HepG2 (cell line): ENCODE measurements around the gene ABCC1. TPM values are rescaled to one million over a fixed set of nuclear protein-coding genes. Genes with fewer than 3 reads are reported as not detected.

ENCODE experiments used
- FOSL2 ChIP-seq: sonication (generic); formaldehyde crosslinking; IDR thresholded peaks from 2 replicates; pipeline ENCODE4 v1.4.0; 2020; ENCODE audit warnings: missing genetic modification reagents
- HCFC1 ChIP-seq: fragments of 150-350 bp; IDR thresholded peaks from 2 replicates; pipeline ENCODE4 v1.6.1; 2014; ENCODE audit warnings: low read depth, low read length
- IKZF5 ChIP-seq: IDR thresholded peaks from 2 replicates; pipeline ENCODE4 v1.6.1; 2018; ENCODE audit warnings: missing genetic modification reagents, mild to moderate bottlenecking, missing compliant biosample characterization
- MAX ChIP-seq: IDR thresholded peaks from 2 replicates; pipeline ENCODE4 v1.6.1; 2012; ENCODE audit warnings: inconsistent platforms
- MTA3 ChIP-seq: sonication (generic); formaldehyde crosslinking; IDR thresholded peaks from 2 replicates; pipeline ENCODE4 v1.4.0; 2020; ENCODE audit warnings: missing genetic modification reagents
- MYNN ChIP-seq: sonication (generic); formaldehyde crosslinking; IDR thresholded peaks from 2 replicates; pipeline ENCODE4 v1.4.0; 2020; ENCODE audit warnings: mild to moderate bottlenecking, low read depth, missing genetic modification reagents
- NFE2 ChIP-seq: sonication (generic); formaldehyde crosslinking; IDR thresholded peaks from 2 replicates; pipeline ENCODE4 v1.4.0; 2020; ENCODE audit warnings: missing genetic modification reagents
- NKX3-1 ChIP-seq: sonication (generic); formaldehyde crosslinking; IDR thresholded peaks from 2 replicates; pipeline ENCODE4 v1.5.0; 2020; ENCODE audit warnings: missing genetic modification reagents
- NR2F2 ChIP-seq: IDR thresholded peaks from 2 replicates; pipeline ENCODE4 v1.6.1; 2012; ENCODE audit warnings: low read depth, inconsistent platforms, borderline replicate concordance
- RXRB ChIP-seq: IDR thresholded peaks from 2 replicates; pipeline ENCODE4 v1.6.1; 2016; ENCODE audit warnings: borderline replicate concordance, missing genetic modification reagents, missing compliant biosample characterization
- SIN3A ChIP-seq: IDR thresholded peaks from 2 replicates; pipeline ENCODE4 v1.6.1; 2011; ENCODE audit warnings: low read depth, mild to moderate bottlenecking, control low read depth, low read length, borderline replicate concordance
- SP4 ChIP-seq: sonication (generic); formaldehyde crosslinking; IDR thresholded peaks from 2 replicates; pipeline ENCODE4 v1.8.1; 2023; ENCODE audit warnings: mild to moderate bottlenecking, missing genetic modification reagents
- SPEN ChIP-seq: sonication (generic); formaldehyde crosslinking; IDR thresholded peaks from 2 replicates; pipeline ENCODE4 v1.5.1; 2020; ENCODE audit warnings: low read depth, mild to moderate bottlenecking, missing genetic modification reagents
- TBL1XR1 ChIP-seq: fragments of 150-350 bp; IDR thresholded peaks from 2 replicates; pipeline ENCODE4 v1.6.1; 2014; ENCODE audit warnings: borderline replicate concordance, low read length; ENCODE audit not compliant: partially characterized antibody
- TEF ChIP-seq: sonication (generic); formaldehyde crosslinking; IDR thresholded peaks from 2 replicates; pipeline ENCODE4 v1.5.0; 2020; ENCODE audit warnings: missing genetic modification reagents
- USF2 ChIP-seq, 2 experiments: sonication (generic) in 1 of 2; formaldehyde crosslinking in 1 of 2; IDR thresholded peaks; 2 replicates each; pipeline versions ENCODE4 v1.5.1 to v1.6.1; 2011 to 2020; ENCODE audit warnings: borderline replicate concordance in 1 of 2, low read depth in 1 of 2, low read length in 1 of 2, mild to moderate bottlenecking in 1 of 2, missing genetic modification reagents in 1 of 2, moderate library complexity in 1 of 2
- ZNF224 ChIP-seq: sonication (generic); formaldehyde crosslinking; IDR thresholded peaks from 2 replicates; pipeline ENCODE4 v1.5.0; 2020; ENCODE audit warnings: mild to moderate bottlenecking, missing genetic modification reagents
- ZNF234 ChIP-seq: sonication (generic); formaldehyde crosslinking; conservative IDR thresholded peaks from 2 replicates; pipeline ENCODE4 v1.5.1; 2020; ENCODE audit warnings: mild to moderate bottlenecking, missing genetic modification reagents
- ZNF253 ChIP-seq: sonication (generic); formaldehyde crosslinking; IDR thresholded peaks from 2 replicates; pipeline ENCODE4 v1.8.0; 2022; ENCODE audit warnings: mild to moderate bottlenecking, missing genetic modification reagents, borderline replicate concordance
- ZNF317 ChIP-seq: sonication (generic); formaldehyde crosslinking; IDR thresholded peaks from 2 replicates; pipeline ENCODE4 v1.5.0; 2020; ENCODE audit warnings: mild to moderate bottlenecking, missing genetic modification reagents
- ZNF333 ChIP-seq: sonication (generic); formaldehyde crosslinking; IDR thresholded peaks from 2 replicates; pipeline ENCODE4 v1.4.0; 2020; ENCODE audit warnings: mild to moderate bottlenecking, missing genetic modification reagents, borderline replicate concordance
- ZNF484 ChIP-seq: sonication (generic); formaldehyde crosslinking; IDR thresholded peaks from 2 replicates; pipeline ENCODE4 v1.5.1; 2020; ENCODE audit warnings: mild to moderate bottlenecking, low read depth, missing genetic modification reagents, borderline replicate concordance
- ZNF563 ChIP-seq: sonication (generic); formaldehyde crosslinking; IDR thresholded peaks from 2 replicates; pipeline ENCODE4 v1.8.0; 2022; ENCODE audit warnings: mild to moderate bottlenecking, moderate library complexity, missing genetic modification reagents
- ZNF572 ChIP-seq: sonication (generic); formaldehyde crosslinking; IDR thresholded peaks from 2 replicates; pipeline ENCODE4 v1.5.1; 2020; ENCODE audit warnings: mild to moderate bottlenecking, missing genetic modification reagents
- ZNF7 ChIP-seq: IDR thresholded peaks from 2 replicates; pipeline ENCODE4 v1.6.1; 2016; ENCODE audit warnings: missing biosample characterization, missing genetic modification reagents
- ZNF703 ChIP-seq: sonication (generic); formaldehyde crosslinking; IDR thresholded peaks from 2 replicates; pipeline ENCODE4 v1.5.1; 2020; ENCODE audit warnings: missing genetic modification reagents, mild to moderate bottlenecking, moderate library complexity, borderline replicate concordance
- ZNF792 ChIP-seq: IDR thresholded peaks from 2 replicates; pipeline ENCODE4 v1.6.1; 2016
- ZNF839 ChIP-seq: sonication (generic); formaldehyde crosslinking; IDR thresholded peaks from 2 replicates; pipeline ENCODE4 v1.4.0; 2020; ENCODE audit warnings: missing genetic modification reagents, mild to moderate bottlenecking, borderline replicate concordance
- polyA plus RNA-seq, 8 experiments: library from polyadenylated mRNA; depleted of rRNA in 3 of 8; stranded (reverse) in 7 of 8; unstranded in 1 of 8; fragments of >200 nt; fragmentation: Illumina TruSeq in 4 of 8; extraction: Trizol in 4 of 8; gene quantifications; 2 replicates each; pipeline versions ENCODE4 v1.2.1 to v1.2.3, GENCODE V29; 2011 to 2016; ENCODE audit warnings: low read depth in 4 of 8, missing spikeins in 1 of 8, mixed read lengths in 1 of 8; ENCODE audit not compliant: insufficient read depth in 1 of 8
- total RNA-seq, 5 experiments: library from RNA; depleted of rRNA; stranded (reverse); fragments of >200 nt; fragmentation: Illumina TruSeq; extraction: Trizol; gene quantifications; 2 replicates each; pipeline ENCODE4 v1.2.3, GENCODE V29; 2016; ENCODE audit warnings: low read depth in 1 of 5

The ABCC1 gene
- total and polyA plus RNA-seq, 2 of the 13 experiments (the other 11 are each of a cell fraction or from before 2014, with no cell fraction given) = 13.0 to 30.6 TPM

GRCh38 chr16:15950161-15950854 is 892 bp downstream of the ABCC1 start (continued):
- no peak for TF ChIP-seq ZNF572
- no peak for TF ChIP-seq ZNF234 (CRISPR knock-in tag)
- TF ChIP-seq MTA3 (CRISPR knock-in tag) = no peak
- TF ChIP-seq SP4 = no peak; the same call in 1 of the 2 replicates
- TF ChIP-seq SPEN (CRISPR knock-in tag) = peak; percentile 50; the same call in 1 of the 2 replicates
- peak; percentile 54; the same call in 1 of the 2 replicates for TF ChIP-seq ZNF317
- no peak for TF ChIP-seq TBL1XR1
- TF ChIP-seq ZNF224 = no peak
- TF ChIP-seq ZNF7 (CRISPR knock-in tag) = no peak
- TF ChIP-seq FOSL2 = peak; percentile 20; the same call in 1 of the 2 replicates
- TF ChIP-seq HCFC1 = no peak
- TF ChIP-seq ZNF792 = peak; percentile 55; the same call in 1 of the 2 replicates
- no peak; the same call in 1 of the 2 replicates for TF ChIP-seq SIN3A
- TF ChIP-seq ZNF703 (CRISPR knock-in tag) = no peak
- TF ChIP-seq USF2 (IDR thresholded peaks at IDR 0.05; ENCODE audit: low read depth, low read length) = no peak
- TF ChIP-seq USF2 (CRISPR knock-in tag; IDR thresholded peaks at IDR 0.05; ENCODE audit: borderline replicate concordance) = no peak
- TF ChIP-seq NFE2 = no peak
- 0 out of 2 replicates have a peak, but pooled peaks have one; percentile 14 for TF ChIP-seq ZNF333 (CRISPR knock-in tag)
- TF ChIP-seq ZNF253 (CRISPR knock-in tag) = no peak
- TF ChIP-seq MYNN (CRISPR knock-in tag) = peak; percentile 75; the same call in 1 of the 2 replicates
- peak; percentile 76 for TF ChIP-seq MAX
- no peak for TF ChIP-seq ZNF484 (CRISPR knock-in tag)
- no peak for TF ChIP-seq ZNF563 (CRISPR knock-in tag)
- TF ChIP-seq NKX3-1 = no peak
- 0 out of 2 replicates have a peak, but pooled peaks have one; percentile 8 for TF ChIP-seq RXRB (CRISPR knock-in tag)
- TF ChIP-seq TEF = no peak
- 0 out of 2 replicates have a peak, but pooled peaks have one; percentile 18 for TF ChIP-seq NR2F2
- no peak for TF ChIP-seq ZNF839 (CRISPR knock-in tag)
- TF ChIP-seq IKZF5 (CRISPR knock-in tag) = peak; percentile 44
